ENCODE results near the gene CEBPE.

Gene CEBPE

DNA sequence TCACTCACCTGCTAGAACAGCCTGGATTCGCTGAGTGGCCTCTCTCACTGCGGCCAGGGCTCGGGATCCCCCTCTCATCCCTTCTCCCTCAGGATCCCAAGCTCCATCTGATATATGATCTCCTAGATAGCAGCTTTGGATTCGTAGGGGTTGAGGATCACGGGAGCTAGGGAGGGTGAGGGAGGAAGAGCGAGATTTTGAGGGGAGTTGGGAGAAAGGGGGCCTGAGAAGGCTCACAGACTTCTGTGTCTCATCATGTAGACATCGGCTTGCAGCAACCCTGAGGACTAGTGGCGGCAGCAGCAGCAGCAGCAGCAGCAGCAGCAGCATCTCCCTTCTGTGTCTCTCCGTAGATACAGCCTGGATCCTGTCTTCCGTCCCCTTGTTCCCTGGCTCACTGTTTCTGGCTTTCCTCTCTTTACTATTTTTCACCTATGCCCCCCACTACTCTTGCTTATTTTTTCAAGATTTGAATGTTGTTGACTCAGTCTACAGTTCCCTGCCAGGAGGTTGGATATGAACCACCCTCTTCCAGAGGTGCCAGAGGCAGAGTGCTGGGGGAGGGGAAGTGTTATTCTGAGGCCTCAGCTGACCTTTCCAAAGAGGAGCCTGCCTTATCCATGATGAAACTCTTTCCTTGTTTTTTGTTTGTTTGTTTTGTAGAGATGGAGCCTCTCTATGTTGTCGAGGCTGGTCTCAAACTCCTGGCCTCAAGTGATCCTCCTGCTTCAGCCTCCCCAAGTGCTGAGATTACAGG lies 14.3 kb downstream of the CEBPE start, which contains the start of gene CIROP:
TSS of gene CIROP (minus strand) at position 399 of the 757 bp plus-strand sequence. CDS start at position 330, 69 bp downstream.
- FAIRE-seq (no peak), DNase-seq (ENCODE audit: low spot score) (no peak)

DNA sequence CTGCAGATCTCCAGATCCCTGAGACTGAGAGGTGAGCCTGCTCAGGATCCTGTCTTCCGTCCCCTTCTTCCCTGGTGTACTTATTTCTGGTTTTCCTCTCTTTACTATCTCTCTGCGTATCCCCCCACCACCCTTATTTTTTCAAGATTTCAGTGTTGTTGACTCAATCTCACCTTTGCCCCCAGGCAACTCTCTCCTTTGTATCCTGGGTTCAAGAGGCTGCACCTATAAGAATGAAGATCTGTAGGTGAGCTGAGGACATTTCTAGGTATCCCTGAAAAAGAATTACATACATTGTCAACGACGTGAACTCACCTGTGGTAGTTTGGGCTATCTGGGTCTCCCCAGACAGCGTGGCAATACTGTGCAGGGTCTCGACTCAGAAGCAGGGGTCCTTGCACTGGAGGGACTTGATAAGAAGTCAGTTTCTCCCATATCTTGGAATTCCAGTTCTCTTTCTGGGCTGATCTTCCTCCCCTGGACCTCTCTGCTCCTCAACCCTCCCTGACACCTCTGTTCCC lies 14.9 kb downstream of the CEBPE start:
- DNase-seq (ENCODE audit: low spot score) (no peak), FAIRE-seq (no peak)

- DNase-seq (ENCODE audit: low spot score) (no peak), FAIRE-seq (no peak)
Observed at GRCh38 chr14:23103581-23103980, 15.5 kb downstream of the CEBPE start.

DNA sequence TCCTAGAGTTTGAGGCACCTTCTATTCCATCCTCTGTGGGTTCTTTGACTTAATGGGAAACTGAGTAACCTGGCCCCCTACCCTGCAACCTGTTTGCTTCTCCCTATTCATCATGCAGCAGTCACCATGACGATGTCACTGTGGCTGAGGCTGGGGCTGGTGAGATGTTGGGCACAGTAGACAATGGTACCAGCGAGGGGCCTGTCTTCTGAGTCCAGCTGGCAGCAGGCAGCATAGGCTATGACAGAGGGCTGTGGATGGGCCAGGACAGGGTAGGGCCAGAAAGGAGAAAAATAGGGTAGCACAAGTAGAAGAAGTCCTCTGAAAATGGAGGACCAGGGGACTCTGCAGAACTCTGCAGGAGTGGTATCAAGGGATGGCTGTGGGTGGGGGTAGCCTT lies 16.3 kb downstream of the CEBPE start:
- DNase-seq (ENCODE audit: low spot score) (no peak), FAIRE-seq (no peak)

GRCh38 chr14:23101986-23102625 lies 16.9 kb downstream of the CEBPE start:
- FAIRE-seq (no peak), DNase-seq (ENCODE audit: low spot score) (no peak)

GRCh38 chr14:23101213-23101970 lies 17.7 kb downstream of the CEBPE start:
- DNase-seq (ENCODE audit: low spot score): no peak
- no peak for FAIRE-seq

GRCh38 chr14:23099212-23099861 lies 19.7 kb downstream of the CEBPE start:
- FAIRE-seq: no peak

GRCh38 chr14:23097786-23098185 lies 21.3 kb downstream of the CEBPE start:
- no peak for FAIRE-seq
- DNase-seq (ENCODE audit: low spot score): no peak

More at GRCh38 chr14:23099212-23099861, 19.7 kb downstream of the CEBPE start:
- DNase-seq (ENCODE audit: low spot score): no peak

DNA sequence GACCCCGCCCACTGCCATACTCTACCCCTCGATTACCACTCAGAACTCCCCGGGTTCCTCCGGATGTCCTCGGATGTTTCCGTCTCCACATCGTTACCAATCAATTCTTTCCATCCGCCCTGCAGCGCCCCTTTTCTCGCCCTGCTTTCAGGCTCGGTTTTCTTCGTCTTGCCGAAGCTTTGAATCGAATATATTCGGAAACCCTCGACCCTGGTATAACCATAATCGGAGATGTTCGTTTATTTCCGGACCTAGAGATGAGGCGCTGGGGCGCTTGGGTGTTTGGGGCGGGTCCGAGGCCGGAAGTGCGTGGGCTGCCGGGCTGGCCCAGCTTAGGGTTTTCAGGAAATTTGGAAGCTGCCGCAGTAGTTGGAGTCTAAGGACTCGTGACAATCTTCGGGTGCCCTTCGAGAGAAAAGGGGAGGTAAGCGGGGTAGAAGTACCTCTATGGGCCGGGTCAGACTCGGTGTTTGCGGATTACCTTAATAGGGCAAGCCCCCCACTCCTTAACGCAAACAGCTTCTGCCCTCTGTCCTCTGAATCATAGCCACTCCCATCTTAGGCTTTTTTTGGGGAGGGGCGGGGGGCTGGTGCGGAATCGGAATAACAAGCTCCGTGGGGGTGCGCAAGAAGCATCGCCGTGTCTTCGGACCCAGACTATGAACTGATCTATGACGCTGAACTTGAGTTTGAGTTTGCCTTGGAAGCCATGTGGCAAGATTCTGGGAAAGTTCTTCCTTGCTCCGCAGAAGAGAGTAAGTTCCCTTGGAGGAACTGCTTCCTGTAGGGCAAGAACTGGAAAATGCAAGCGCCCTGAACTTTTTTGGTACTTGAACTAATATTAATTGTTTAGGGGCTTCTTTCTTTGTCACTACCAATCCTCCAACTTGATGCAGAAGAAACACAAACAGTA lies 23.6 kb downstream of the CEBPE start, which contains the start of gene C14orf119:
TSS of gene C14orf119 (plus strand) at position 310 of the 913 bp plus-strand sequence. CDS start 2,154 bp downstream, outside the sequence.
- DNase-seq (ENCODE audit: low spot score): peak; percentile 97
- FAIRE-seq: peak; percentile 30

DNA sequence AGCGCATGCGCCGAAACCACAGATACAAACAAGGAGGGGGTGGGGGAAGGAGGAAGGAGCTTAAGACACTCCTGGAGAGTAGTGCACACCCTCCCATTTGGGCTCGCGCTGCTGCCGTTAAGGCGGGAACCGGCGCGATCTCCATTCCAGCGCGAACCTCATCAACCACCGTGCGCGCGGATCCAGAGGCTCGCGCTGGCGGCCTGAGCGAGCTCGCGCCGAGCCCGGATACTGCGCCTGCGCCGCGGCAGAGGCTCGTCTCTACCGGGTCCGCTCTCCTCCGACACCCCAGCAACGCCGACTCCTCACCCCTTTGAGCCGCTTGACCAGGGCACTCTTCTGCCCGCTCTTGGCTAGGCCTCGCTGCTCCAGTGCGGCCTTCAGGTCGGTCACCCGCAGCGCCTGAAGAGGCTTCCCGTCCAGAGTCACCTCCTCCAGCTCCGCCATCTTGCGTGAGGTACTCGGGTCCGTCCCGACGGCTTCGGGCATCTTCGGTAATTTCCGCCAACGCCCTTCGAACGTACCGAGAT lies 24.3 kb downstream of the CEBPE start, which contains the start of gene ACIN1:
TSS of gene ACIN1 (minus strand) at position 471 of the 530 bp plus-strand sequence. CDS start at position 447, 24 bp downstream.
- FAIRE-seq (no peak), DNase-seq (ENCODE audit: low spot score) (peak; percentile 85)

DNA sequence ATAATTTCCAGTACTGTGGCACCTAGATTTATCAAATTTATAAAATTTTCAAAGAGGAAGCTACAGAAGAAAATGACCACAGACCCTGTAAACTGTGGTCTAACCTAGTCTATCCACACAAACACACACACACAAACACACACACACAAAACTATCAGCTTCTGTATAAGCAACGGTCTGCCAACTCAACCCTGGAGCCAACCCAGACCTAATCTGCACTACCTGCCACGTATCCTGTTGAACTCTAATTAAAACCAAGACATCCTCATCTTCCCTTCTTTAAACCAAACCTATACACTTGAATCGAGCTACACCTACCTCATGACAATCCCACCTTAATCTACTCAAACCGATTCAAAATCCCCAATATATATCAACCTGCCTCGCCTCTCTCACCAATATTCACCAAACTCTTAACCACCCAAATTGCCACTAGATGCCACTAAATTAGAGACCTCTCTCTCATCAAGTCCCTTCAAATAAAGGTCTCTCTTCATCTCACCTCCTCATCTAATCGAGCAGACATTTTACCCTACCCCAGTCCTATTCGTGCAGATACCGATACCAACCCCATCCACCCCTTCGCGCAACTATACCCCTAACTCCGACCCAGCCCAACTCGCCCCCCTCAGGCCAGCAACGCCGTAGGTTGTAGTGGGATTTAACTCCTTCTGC lies 24.9 kb downstream of the CEBPE start:
- FAIRE-seq: no peak
- no peak for DNase-seq (ENCODE audit: low spot score)

- FAIRE-seq (no peak), DNase-seq (ENCODE audit: low spot score) (no peak)
Observed at GRCh38 chr14:23093526-23093925, 25.5 kb downstream of the CEBPE start.

GRCh38 chr14:23093104-23093503 lies 26.0 kb downstream of the CEBPE start:
- FAIRE-seq (no peak), DNase-seq (ENCODE audit: low spot score) (no peak)

DNA sequence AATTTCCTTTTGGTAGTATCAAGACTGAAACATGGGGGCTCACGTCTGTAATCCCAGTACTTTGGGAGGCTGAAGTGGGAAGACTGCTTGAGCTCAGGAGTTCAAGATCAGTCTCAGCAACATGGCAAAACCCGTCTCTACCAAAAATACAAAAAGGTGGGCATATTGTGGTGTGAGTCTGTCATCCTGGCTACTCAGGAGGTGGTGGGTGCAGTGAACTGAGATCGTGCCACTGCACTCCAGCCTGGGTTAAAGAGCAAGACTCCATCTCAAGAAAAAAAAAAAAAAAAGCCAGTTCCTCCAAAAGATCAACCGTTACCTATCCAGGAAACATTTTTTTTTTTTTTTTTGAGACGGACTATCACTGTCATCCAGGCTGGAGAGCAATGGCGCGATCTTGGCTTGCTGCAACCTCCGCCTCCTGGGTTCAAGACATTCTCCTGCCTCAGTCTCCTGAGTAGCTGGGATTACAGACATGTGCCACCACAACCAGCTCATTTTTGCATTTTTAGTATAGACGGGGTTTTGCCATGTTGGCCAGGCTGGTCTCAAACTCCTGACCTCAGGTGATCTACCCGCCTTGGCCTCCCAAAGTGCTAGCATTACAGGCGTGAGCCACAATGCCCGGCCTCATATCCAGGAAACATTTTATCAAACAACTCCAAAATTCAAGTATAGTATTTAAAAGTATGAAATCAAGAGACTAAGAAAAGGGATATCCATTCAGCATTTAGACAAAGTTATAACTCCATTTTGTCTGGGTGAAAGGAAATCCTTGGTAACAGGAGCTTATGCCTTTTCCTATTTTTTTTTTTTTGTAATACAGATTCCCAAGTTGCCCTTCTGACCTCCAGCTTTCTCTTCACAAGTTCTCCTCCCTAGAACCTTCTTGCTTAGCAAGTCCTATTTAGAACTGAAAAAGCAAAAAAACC lies 27.5 kb downstream of the CEBPE start:
- FAIRE-seq (no peak), DNase-seq (ENCODE audit: low spot score) (no peak)

DNA sequence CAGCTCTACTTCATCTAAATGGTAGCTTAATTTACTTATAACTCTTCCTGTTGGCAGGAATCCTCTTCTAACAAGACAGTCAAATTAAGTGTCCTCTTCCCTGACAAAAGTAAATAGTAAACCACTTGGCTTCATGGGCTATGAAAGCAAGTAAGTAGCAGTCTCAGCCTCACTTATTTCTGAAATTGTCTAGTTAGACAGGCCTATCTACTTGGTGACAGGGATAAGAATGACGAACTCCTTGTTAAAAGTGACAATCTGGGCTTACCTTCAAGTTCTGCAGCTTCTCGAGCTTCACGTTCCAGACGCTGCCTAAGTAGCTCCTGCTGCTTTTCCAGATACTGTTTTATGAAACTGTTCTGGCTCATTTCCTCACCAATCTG lies 28.8 kb downstream of the CEBPE start:
- FAIRE-seq (no peak), DNase-seq (ENCODE audit: low spot score) (no peak)

- DNase-seq (ENCODE audit: low spot score): no peak
- FAIRE-seq: no peak
Observed at GRCh38 chr14:23089498-23090253, 29.4 kb downstream of the CEBPE start.

GRCh38 chr14:23086565-23086964 lies 32.5 kb downstream of the CEBPE start:
- no peak for FAIRE-seq
- DNase-seq (ENCODE audit: low spot score): no peak

All from urothelium cell line (cell line).